GM12878 (cell line): ENCODE results near the gene MEGF6. TPM values are rescaled to one million over a fixed set of nuclear protein-coding genes. Genes with fewer than 3 reads are reported as not detected.

Source experiments
- ATAC-seq: fragments of 200-7000 bp; cut with Tn5 transposase; 3 replicates; pipeline ENCODE4 v1.9.1; 2020; ENCODE audit warnings: mild to moderate bottlenecking, moderate library complexity
- BruUV-seq: library from RNA; stranded (reverse); fragments of 400-500 nt; replicated peaks from 2 replicates; lab custom pipeline; 2021; lab: Mats Ljungman, UMichigan
- CTCF ChIA-PET: fragments of 300-600 bp; sonication (Branson Sonifier 250); formaldehyde crosslinking; extraction: SDS; loops from one replicate; lab custom pipeline; 2021; ENCODE audit warnings: inconsistent platforms; lab: Yijun Ruan, JAX
- POLR2A ChIA-PET: fragments of 350-600 bp; formaldehyde crosslinking; extraction: SDS; loops from one replicate; lab custom pipeline; 2021; ENCODE audit warnings: inconsistent platforms; lab: Charles Lee
- RAD21 ChIA-PET: fragments of 300-600 bp; sonication (Branson Sonifier 250); formaldehyde crosslinking; loops from one replicate; lab custom pipeline; 2023; ENCODE audit warnings: antibody characterized with exemption; ENCODE audit not compliant: unreplicated experiment; lab: Charles Lee
- SMC1A ChIA-PET: fragments of 300-600 bp; sonication (Branson Sonifier 250); formaldehyde crosslinking; loops from one replicate; lab custom pipeline; 2023; ENCODE audit not compliant: unreplicated experiment, uncharacterized antibody; lab: Charles Lee
- DNase-seq: peaks from one replicate; pipeline ENCODE4 v3.0.0-alpha.2; 2011; ENCODE audit warnings: low read depth, low spot score
- FAIRE-seq: peaks from 3 replicates; lab custom pipeline; 2011; peaks lifted over from hg19 to GRCh38; lab: Jason Lieb, UNC
- H2AFZ ChIP-seq: 2 replicates; pipeline ENCODE4 v1.6.0; 2011; ENCODE audit warnings: low read depth, low read length, control low read depth; ENCODE audit not compliant: control insufficient read depth
- H3K27ac ChIP-seq: 2 replicates; pipeline ENCODE4 v1.5.1; 2011; ENCODE audit warnings: control low read depth; ENCODE audit not compliant: control insufficient read depth, insufficient read depth
- H3K27me3 ChIP-seq, 2 experiments: replicated peaks in 1 of 2; 2 replicates each; pipeline versions ENCODE4 v1.6.0 to v1.6.1; 2011; ENCODE audit warnings: low read length in 1 of 2; ENCODE audit not compliant: control insufficient read depth in 2 of 2, insufficient read depth in 2 of 2
- H3K36me3 ChIP-seq, 2 experiments: 2 replicates each; pipeline ENCODE4 v1.5.1; 2011; ENCODE audit warnings: low read length in 1 of 2; ENCODE audit not compliant: control insufficient read depth in 2 of 2, insufficient read depth in 2 of 2
- H3K4me1 ChIP-seq: 2 replicates; pipeline ENCODE4 v1.6.1; 2011; ENCODE audit warnings: mild to moderate bottlenecking, low read length, moderate library complexity, mixed read lengths; ENCODE audit not compliant: control insufficient read depth, insufficient read depth
- H3K4me2 ChIP-seq: 2 replicates; pipeline ENCODE4 v1.6.0; 2011; ENCODE audit warnings: control low read depth; ENCODE audit not compliant: control insufficient read depth, insufficient read depth
- H3K4me3 ChIP-seq: fragments of 200-600 bp; sonication (generic); 2 replicates; pipeline ENCODE4 v1.5.1; 2016
- H3K79me2 ChIP-seq: 2 replicates; pipeline ENCODE4 v1.6.0; 2011; ENCODE audit warnings: low read length; ENCODE audit not compliant: control insufficient read depth, insufficient read depth
- H3K9ac ChIP-seq: 2 replicates; pipeline ENCODE4 v1.8.0; 2011; ENCODE audit warnings: low read length, control low read depth, mixed read lengths; ENCODE audit not compliant: control insufficient read depth, insufficient read depth
- H3K9me3 ChIP-seq: replicated peaks from 3 replicates; pipeline ENCODE4 v1.5.1; 2011; ENCODE audit warnings: mild to moderate bottlenecking, low read length; ENCODE audit not compliant: control insufficient read depth, insufficient read depth
- H4K20me1 ChIP-seq: 2 replicates; pipeline ENCODE4 v1.6.0; 2011; ENCODE audit not compliant: control insufficient read depth, insufficient read depth
- BCL3 ChIP-seq: IDR thresholded peaks from 2 replicates; pipeline ENCODE4 v1.6.1; 2011; ENCODE audit warnings: borderline replicate concordance, low read depth, mild to moderate bottlenecking, moderate library complexity, low read length; ENCODE audit not compliant: insufficient read depth, poor library complexity, severe bottlenecking
- CBX3 ChIP-seq: fragments of 200-600 bp; sonication (generic); IDR thresholded peaks from 2 replicates; pipeline ENCODE4 v1.6.1; 2016; ENCODE audit warnings: low read depth, borderline replicate concordance
- CEBPZ ChIP-seq: fragments of 150-350 bp; IDR thresholded peaks from 2 replicates; pipeline ENCODE4 v1.6.1; 2016; ENCODE audit warnings: low read depth, low read length
- CHD4 ChIP-seq: fragments of 200-600 bp; sonication (generic); IDR thresholded peaks from 2 replicates; pipeline ENCODE4 v1.6.1; 2016; ENCODE audit warnings: mild to moderate bottlenecking
- EP300 ChIP-seq, 2 experiments: fragments of 150-350 bp in 1 of 2; IDR thresholded peaks; 2 replicates each; pipeline ENCODE4 v1.6.1; 2011 to 2012; ENCODE audit warnings: low read depth in 2 of 2, low read length in 2 of 2, borderline replicate concordance in 1 of 2, improper control_type of control experiment in 1 of 2, inconsistent platforms in 1 of 2; ENCODE audit not compliant: control insufficient read depth in 1 of 2
- GATAD2B ChIP-seq: fragments of 450-650 bp; conservative IDR thresholded peaks from 2 replicates; pipeline ENCODE4 v1.6.1; 2017; ENCODE audit warnings: low read depth, mild to moderate bottlenecking, moderate library complexity
- HCFC1 ChIP-seq: fragments of 150-350 bp; IDR thresholded peaks from 2 replicates; pipeline ENCODE4 v1.6.1; 2014; ENCODE audit warnings: low read length
- MLLT1 ChIP-seq: fragments of 450-650 bp; IDR thresholded peaks from 2 replicates; pipeline ENCODE4 v1.6.1; 2016; ENCODE audit warnings: mild to moderate bottlenecking
- NBN ChIP-seq: fragments of 450-650 bp; IDR thresholded peaks from 2 replicates; pipeline ENCODE4 v1.6.1; 2016
- PBX3 ChIP-seq: IDR thresholded peaks from 2 replicates; pipeline ENCODE4 v1.6.1; 2011; ENCODE audit warnings: mild to moderate bottlenecking, low read depth, low read length, moderate library complexity; ENCODE audit not compliant: insufficient replicate concordance
- PKNOX1 ChIP-seq: fragments of 450-650 bp; IDR thresholded peaks from 2 replicates; pipeline ENCODE4 v1.6.1; 2016; ENCODE audit warnings: mild to moderate bottlenecking
- POLR2AphosphoS2 ChIP-seq: IDR thresholded peaks from 2 replicates; pipeline ENCODE4 v1.6.1; 2011; ENCODE audit warnings: low read depth, mild to moderate bottlenecking, low read length, improper control_type of control experiment, moderate library complexity
- RELA ChIP-seq: fragments of 450-650 bp; IDR thresholded peaks from 2 replicates; pipeline ENCODE4 v1.8.0; 2014; ENCODE audit warnings: borderline replicate concordance; ENCODE audit not compliant: partially characterized antibody
- RUNX3 ChIP-seq: IDR thresholded peaks from 2 replicates; pipeline ENCODE4 v1.6.1; 2012; ENCODE audit warnings: low read length, inconsistent platforms
- SREBF2 ChIP-seq: IDR thresholded peaks from 2 replicates; pipeline ENCODE4 v1.6.1; 2012; ENCODE audit warnings: mild to moderate bottlenecking, low read length
- SUZ12 ChIP-seq: fragments of 200-600 bp; sonication (generic); IDR thresholded peaks from one replicate; pipeline ENCODE4 v1.6.1; 2018; ENCODE audit warnings: antibody characterized with exemption, mild to moderate bottlenecking; ENCODE audit not compliant: unreplicated experiment
- WGBS: methylation state at CpG from one replicate; pipeline ENCODE4 v1.1.6; 2016; ENCODE audit warnings: low lambda C conversion rate; ENCODE audit not compliant: insufficient replicate concordance, insufficient coverage; ENCODE audit errors: missing lambda C conversion rate; 5-methylcytosine and 5-hydroxymethylcytosine counted together
- in situ Hi-C: fragments of 300-500 bp; cut with MboI; formaldehyde crosslinking; loops from 9 replicates; pipeline ENCODE4 v1.14.3; 2018; ENCODE audit warnings: mixed read lengths
- intact Hi-C: fragments of 100-400 bp; cut with micrococcal nuclease; formaldehyde crosslinking; loops from one replicate; pipeline ENCODE4 v1.14.2; 2022; ENCODE audit not compliant: unreplicated experiment
- polyA plus RNA-seq, 11 experiments: library from polyadenylated mRNA; depleted of rRNA in 4 of 11; unstranded in 6 of 11; stranded (reverse) in 5 of 11; fragments of >200 nt; fragmentation: Nextera tagmentation in 4 of 11; fragmentation: Illumina TruSeq in 1 of 11; extraction: Ambion mirVana in 4 of 11; extraction: Trizol in 1 of 11; gene quantifications; 1 replicate in 1 of 11; 2 replicates in 10 of 11; pipeline versions ENCODE4 v1.2.1 to v1.2.3, GENCODE V29; 2011 to 2016; ENCODE audit warnings: inconsistent platforms in 2 of 11, missing spikeins in 2 of 11, low read depth in 1 of 11
- total RNA-seq, 4 experiments: library from RNA; depleted of rRNA in 3 of 4; stranded (reverse); fragments of >200 nt in 3 of 4; fragmentation: Illumina TruSeq in 1 of 4; extraction: Trizol in 1 of 4; gene quantifications; 2 replicates each; pipeline versions ENCODE4 v1.2.1 to v1.2.3, GENCODE V29; 2013 to 2021

The MEGF6 gene
- total and polyA plus RNA-seq, 10 of the 15 experiments (the other 5 are each of a cell fraction or from before 2014, with no cell fraction given), result 0.03 to 0.41 TPM; not detected in 8

- FAIRE-seq, result no peak
- Histone ChIP-seq H3K27me3 (peaks cover 0 to 4% of the 10 kb centered on the region in 2 experiments; a peak in 2 of 4 replicates), H3K4me2 (no peak overlapping the region), H3K9me3 (no peaks in the 10 kb centered on the region), H3K27ac (no peak overlapping the region), H4K20me1 (no peaks in the 10 kb centered on the region), H3K9ac (no peak overlapping the region), H2AFZ (no peak overlapping the region), H3K4me1 (no peaks in the 10 kb centered on the region), H3K36me3 (no peaks in the 10 kb centered on the region), H3K79me2 (no peaks in the 10 kb centered on the region), H3K4me3 (no peak overlapping the region)
- no peak for DNase-seq
- in situ Hi-C loops, result no loop called here
- ChIA-PET POLR2A (no interaction called here), SMC1A (no interaction called here), RAD21 (interaction anchor here (1.4 kb wide), 1 partner anchor 11 kb away, joined by 4 read pairs; no protein-coding TSS in a partner anchor), CTCF (no interaction called here)
- BruUV-seq, result no TSS peak
- WGBS, result 17% methylated on average over 8 of the region's 8 CpGs
- intact Hi-C loops, result no loop called here
- ATAC-seq, result no peak
- TF ChIP-seq CHD4 (no peak), PKNOX1 (no peak), RUNX3 (no peak), MLLT1 (no peak), PBX3 (no peak), HCFC1 (no peak), SREBF2 (no peak), CEBPZ (no peak), BCL3 (no peak), CBX3 (no peak), NBN (no peak), EP300 (IDR thresholded peaks at IDR 0.05; ENCODE audit: borderline replicate concordance in 1 of 2, control insufficient read depth in 1 of 2, low read depth in 2 of 2, low read length in 2 of 2) (no peak), SUZ12 (no peak), POLR2AphosphoS2 (no peak), RELA (no peak), GATAD2B (no peak)
Measured at GRCh38 chr1:3441880-3442279, 169.4 kb downstream of the MEGF6 start.
